SK-N-SH treated with all-trans-retinoic acid at 6 μM for 48 hours (cell line): ENCODE results near the gene PITPNC1.

Experiments
- ATAC-seq: fragments of 200-7000 bp; cut with Tn5 transposase; 3 replicates; pipeline ENCODE4 v1.9.1; 2020; ENCODE audit warnings: mild to moderate bottlenecking, moderate library complexity
- ARNTL ChIP-seq: fragments of 450-650 bp; formaldehyde crosslinking; IDR thresholded peaks from 2 replicates; pipeline ENCODE4 v1.5.0; 2020; ENCODE audit warnings: low read depth, mild to moderate bottlenecking, moderate library complexity, borderline replicate concordance
- BACH2 ChIP-seq: fragments of 250-450 bp; sonication (Bioruptor Pico); IDR thresholded peaks from 2 replicates; pipeline ENCODE4 v1.9.0; 2021; ENCODE audit warnings: mild to moderate bottlenecking, borderline replicate concordance
- CSDC2 ChIP-seq: fragments of 250-450 bp; sonication (Bioruptor Pico); IDR thresholded peaks from 2 replicates; pipeline ENCODE4 v1.5.0; 2020; ENCODE audit warnings: mild to moderate bottlenecking, moderate library complexity
- ESRRG ChIP-seq: fragments of 250-450 bp; sonication (Bioruptor Pico); IDR thresholded peaks from 2 replicates; pipeline ENCODE4 v1.6.1; 2021; ENCODE audit warnings: mild to moderate bottlenecking
- GLIS3 ChIP-seq: fragments of 250-450 bp; sonication (Bioruptor Pico); IDR thresholded peaks from 2 replicates; pipeline ENCODE4 v1.5.0; 2020; ENCODE audit warnings: mild to moderate bottlenecking, moderate library complexity
- ISL1 ChIP-seq: fragments of 250-450 bp; sonication (Bioruptor Pico); IDR thresholded peaks from 2 replicates; pipeline ENCODE4 v2.1.2; 2022; ENCODE audit warnings: mild to moderate bottlenecking, moderate library complexity
- OSR1 ChIP-seq: fragments of 250-450 bp; sonication (Bioruptor Pico); IDR thresholded peaks from 2 replicates; pipeline ENCODE4 v1.8.0; 2022; ENCODE audit warnings: moderate library complexity, mild to moderate bottlenecking, inconsistent platforms
- PPARA ChIP-seq: fragments of 250-450 bp; sonication (Bioruptor Pico); IDR thresholded peaks from 2 replicates; pipeline ENCODE4 v1.5.0; 2020; ENCODE audit warnings: mild to moderate bottlenecking, borderline replicate concordance
- RARB ChIP-seq: fragments of 250-450 bp; sonication (Bioruptor Pico); IDR thresholded peaks from 2 replicates; pipeline ENCODE4 v1.8.0; 2021; ENCODE audit warnings: mild to moderate bottlenecking, moderate library complexity
- SNAI2 ChIP-seq: fragments of 250-450 bp; sonication (Bioruptor Pico); IDR thresholded peaks from 2 replicates; pipeline ENCODE4 v1.5.0; 2020; ENCODE audit warnings: mild to moderate bottlenecking, moderate library complexity
- TCF4 ChIP-seq: fragments of 250-450 bp; sonication (Bioruptor Pico); IDR thresholded peaks from 2 replicates; pipeline ENCODE4 v1.8.0; 2021; ENCODE audit warnings: mild to moderate bottlenecking, moderate library complexity, borderline replicate concordance
- TOX ChIP-seq: fragments of 250-450 bp; sonication (Bioruptor Pico); IDR thresholded peaks from 2 replicates; pipeline ENCODE4 v1.8.0; 2021; ENCODE audit warnings: mild to moderate bottlenecking, moderate library complexity, borderline replicate concordance
- ZC3H10 ChIP-seq: fragments of 250-450 bp; sonication (Bioruptor Pico); IDR thresholded peaks from 2 replicates; pipeline ENCODE4 v1.5.1; 2021; ENCODE audit warnings: mild to moderate bottlenecking, moderate library complexity
- ZFP3 ChIP-seq: fragments of 250-450 bp; sonication (Bioruptor Pico); IDR thresholded peaks from 2 replicates; pipeline ENCODE4 v1.5.0; 2020; ENCODE audit warnings: mild to moderate bottlenecking, moderate library complexity
- ZFP30 ChIP-seq: fragments of 450-650 bp; formaldehyde crosslinking; IDR thresholded peaks from 2 replicates; pipeline ENCODE4 v1.5.0; 2022; ENCODE audit warnings: mild to moderate bottlenecking, moderate library complexity
- ZNF565 ChIP-seq: fragments of 450-650 bp; formaldehyde crosslinking; conservative IDR thresholded peaks from 2 replicates; pipeline ENCODE4 v1.5.0; 2020; ENCODE audit warnings: low read depth, mild to moderate bottlenecking, moderate library complexity
- ZNF70 ChIP-seq: fragments of 450-650 bp; formaldehyde crosslinking; IDR thresholded peaks from 2 replicates; pipeline ENCODE4 v1.5.0; 2020; ENCODE audit warnings: mild to moderate bottlenecking, moderate library complexity
- ZNF8 ChIP-seq: fragments of 450-650 bp; formaldehyde crosslinking; IDR thresholded peaks from 2 replicates; pipeline ENCODE4 v1.5.0; 2020; ENCODE audit warnings: mild to moderate bottlenecking, moderate library complexity
- TF ChIP-seq, protein P1 (sequence below): fragments of 250-450 bp; sonication (Bioruptor Pico); IDR thresholded peaks from 2 replicates; pipeline ENCODE4 v1.5.1; 2020; ENCODE audit warnings: low read depth, mild to moderate bottlenecking, moderate library complexity
- TF ChIP-seq, protein P2 (sequence below): fragments of 250-450 bp; sonication (Bioruptor Pico); IDR thresholded peaks from 2 replicates; pipeline ENCODE4 v1.5.0; 2020; ENCODE audit warnings: mild to moderate bottlenecking, moderate library complexity
- TF ChIP-seq, protein P3 (sequence below): fragments of 250-450 bp; sonication (Bioruptor Pico); IDR thresholded peaks from 2 replicates; pipeline ENCODE4 v1.5.1; 2021; ENCODE audit warnings: mild to moderate bottlenecking, moderate library complexity
- TF ChIP-seq, protein P4 (sequence below): fragments of 250-450 bp; sonication (Bioruptor Pico); IDR thresholded peaks from 2 replicates; pipeline ENCODE4 v1.8.0; 2021; ENCODE audit warnings: low read depth, mild to moderate bottlenecking, moderate library complexity, borderline replicate concordance

Gene PITPNC1

DNA sequence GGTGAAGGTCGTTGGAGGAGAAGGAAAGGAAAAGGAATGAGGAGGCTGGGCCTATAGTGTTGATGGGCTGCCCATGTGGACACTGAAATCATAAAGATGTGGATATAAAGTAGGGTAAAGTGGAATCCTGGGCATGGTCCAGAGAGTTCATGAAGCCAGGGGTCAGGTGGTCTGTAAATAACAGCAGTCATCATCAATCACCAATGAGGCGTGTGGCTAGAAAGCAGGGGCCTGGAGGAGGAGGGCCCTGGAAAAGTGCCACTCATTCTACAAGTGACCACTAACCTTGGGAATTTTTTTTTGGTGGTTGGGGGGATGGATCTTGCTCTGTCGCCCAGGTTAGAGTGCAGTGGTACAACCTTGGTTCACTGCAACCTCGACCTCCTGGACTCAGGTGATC, 225.4 kb downstream of the PITPNC1 start:
- TF ChIP-seq RARB (CRISPR knock-in tag) (no peak), ZFP3 (CRISPR knock-in tag) (no peak), PPARA (CRISPR knock-in tag) (no peak), ZNF70 (CRISPR knock-in tag) (no peak), ISL1 (CRISPR knock-in tag) (no peak), ZC3H10 (CRISPR knock-in tag) (no peak)
- TF ChIP-seq, protein P1, sequence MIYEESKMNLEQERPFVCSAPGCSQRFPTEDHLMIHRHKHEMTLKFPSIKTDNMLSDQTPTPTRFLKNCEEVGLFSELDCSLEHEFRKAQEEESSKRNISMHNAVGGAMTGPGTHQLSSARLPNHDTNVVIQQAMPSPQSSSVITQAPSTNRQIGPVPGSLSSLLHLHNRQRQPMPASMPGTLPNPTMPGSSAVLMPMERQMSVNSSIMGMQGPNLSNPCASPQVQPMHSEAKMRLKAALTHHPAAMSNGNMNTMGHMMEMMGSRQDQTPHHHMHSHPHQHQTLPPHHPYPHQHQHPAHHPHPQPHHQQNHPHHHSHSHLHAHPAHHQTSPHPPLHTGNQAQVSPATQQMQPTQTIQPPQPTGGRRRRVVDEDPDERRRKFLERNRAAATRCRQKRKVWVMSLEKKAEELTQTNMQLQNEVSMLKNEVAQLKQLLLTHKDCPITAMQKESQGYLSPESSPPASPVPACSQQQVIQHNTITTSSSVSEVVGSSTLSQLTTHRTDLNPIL (CRISPR knock-in tag) = no peak
- no peak for ATAC-seq

DNA sequence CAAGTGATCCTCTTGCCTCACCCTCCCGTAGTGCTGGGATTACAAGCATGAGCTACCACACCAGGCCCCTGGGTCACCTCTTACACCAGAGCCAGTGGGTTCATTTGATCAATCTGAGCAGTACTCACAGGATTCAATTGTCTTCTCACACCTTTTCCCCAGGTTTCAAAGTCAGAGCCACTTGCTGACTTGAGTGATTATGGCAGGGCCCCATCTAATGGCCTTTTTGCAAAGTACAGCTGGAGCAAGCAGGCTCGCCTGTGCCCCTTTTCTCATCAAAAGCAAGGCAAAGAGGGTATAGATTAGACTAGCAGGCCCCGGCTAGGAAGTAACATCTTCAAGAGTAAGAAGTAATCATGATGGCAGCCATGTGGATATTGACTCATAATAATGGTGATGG, 225.9 kb downstream of the PITPNC1 start:
- peak; percentile 42 for ATAC-seq
- no peak for TF ChIP-seq SNAI2 (CRISPR knock-in tag)
- TF ChIP-seq, protein P2, sequence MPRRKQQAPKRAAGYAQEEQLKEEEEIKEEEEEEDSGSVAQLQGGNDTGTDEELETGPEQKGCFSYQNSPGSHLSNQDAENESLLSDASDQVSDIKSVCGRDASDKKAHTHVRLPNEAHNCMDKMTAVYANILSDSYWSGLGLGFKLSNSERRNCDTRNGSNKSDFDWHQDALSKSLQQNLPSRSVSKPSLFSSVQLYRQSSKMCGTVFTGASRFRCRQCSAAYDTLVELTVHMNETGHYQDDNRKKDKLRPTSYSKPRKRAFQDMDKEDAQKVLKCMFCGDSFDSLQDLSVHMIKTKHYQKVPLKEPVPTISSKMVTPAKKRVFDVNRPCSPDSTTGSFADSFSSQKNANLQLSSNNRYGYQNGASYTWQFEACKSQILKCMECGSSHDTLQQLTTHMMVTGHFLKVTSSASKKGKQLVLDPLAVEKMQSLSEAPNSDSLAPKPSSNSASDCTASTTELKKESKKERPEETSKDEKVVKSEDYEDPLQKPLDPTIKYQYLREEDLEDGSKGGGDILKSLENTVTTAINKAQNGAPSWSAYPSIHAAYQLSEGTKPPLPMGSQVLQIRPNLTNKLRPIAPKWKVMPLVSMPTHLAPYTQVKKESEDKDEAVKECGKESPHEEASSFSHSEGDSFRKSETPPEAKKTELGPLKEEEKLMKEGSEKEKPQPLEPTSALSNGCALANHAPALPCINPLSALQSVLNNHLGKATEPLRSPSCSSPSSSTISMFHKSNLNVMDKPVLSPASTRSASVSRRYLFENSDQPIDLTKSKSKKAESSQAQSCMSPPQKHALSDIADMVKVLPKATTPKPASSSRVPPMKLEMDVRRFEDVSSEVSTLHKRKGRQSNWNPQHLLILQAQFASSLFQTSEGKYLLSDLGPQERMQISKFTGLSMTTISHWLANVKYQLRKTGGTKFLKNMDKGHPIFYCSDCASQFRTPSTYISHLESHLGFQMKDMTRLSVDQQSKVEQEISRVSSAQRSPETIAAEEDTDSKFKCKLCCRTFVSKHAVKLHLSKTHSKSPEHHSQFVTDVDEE (CRISPR knock-in tag) = no peak
- no peak for TF ChIP-seq TCF4 (CRISPR knock-in tag)
- no peak for TF ChIP-seq ESRRG (CRISPR knock-in tag)
- no peak for TF ChIP-seq GLIS3 (CRISPR knock-in tag)
- no peak for TF ChIP-seq ZNF8
- TF ChIP-seq, protein P3, sequence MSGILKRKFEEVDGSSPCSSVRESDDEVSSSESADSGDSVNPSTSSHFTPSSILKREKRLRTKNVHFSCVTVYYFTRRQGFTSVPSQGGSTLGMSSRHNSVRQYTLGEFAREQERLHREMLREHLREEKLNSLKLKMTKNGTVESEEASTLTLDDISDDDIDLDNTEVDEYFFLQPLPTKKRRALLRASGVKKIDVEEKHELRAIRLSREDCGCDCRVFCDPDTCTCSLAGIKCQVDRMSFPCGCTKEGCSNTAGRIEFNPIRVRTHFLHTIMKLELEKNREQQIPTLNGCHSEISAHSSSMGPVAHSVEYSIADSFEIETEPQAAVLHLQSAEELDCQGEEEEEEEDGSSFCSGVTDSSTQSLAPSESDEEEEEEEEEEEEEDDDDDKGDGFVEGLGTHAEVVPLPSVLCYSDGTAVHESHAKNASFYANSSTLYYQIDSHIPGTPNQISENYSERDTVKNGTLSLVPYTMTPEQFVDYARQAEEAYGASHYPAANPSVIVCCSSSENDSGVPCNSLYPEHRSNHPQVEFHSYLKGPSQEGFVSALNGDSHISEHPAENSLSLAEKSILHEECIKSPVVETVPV (CRISPR knock-in tag) = no peak
- TF ChIP-seq TOX = no peak
- TF ChIP-seq ISL1 (CRISPR knock-in tag) = no peak
- TF ChIP-seq CSDC2 (CRISPR knock-in tag) = no peak
- no peak for TF ChIP-seq BACH2 (CRISPR knock-in tag)
- TF ChIP-seq ZNF70 (CRISPR knock-in tag) = no peak
- TF ChIP-seq OSR1 (CRISPR knock-in tag) = no peak

DNA sequence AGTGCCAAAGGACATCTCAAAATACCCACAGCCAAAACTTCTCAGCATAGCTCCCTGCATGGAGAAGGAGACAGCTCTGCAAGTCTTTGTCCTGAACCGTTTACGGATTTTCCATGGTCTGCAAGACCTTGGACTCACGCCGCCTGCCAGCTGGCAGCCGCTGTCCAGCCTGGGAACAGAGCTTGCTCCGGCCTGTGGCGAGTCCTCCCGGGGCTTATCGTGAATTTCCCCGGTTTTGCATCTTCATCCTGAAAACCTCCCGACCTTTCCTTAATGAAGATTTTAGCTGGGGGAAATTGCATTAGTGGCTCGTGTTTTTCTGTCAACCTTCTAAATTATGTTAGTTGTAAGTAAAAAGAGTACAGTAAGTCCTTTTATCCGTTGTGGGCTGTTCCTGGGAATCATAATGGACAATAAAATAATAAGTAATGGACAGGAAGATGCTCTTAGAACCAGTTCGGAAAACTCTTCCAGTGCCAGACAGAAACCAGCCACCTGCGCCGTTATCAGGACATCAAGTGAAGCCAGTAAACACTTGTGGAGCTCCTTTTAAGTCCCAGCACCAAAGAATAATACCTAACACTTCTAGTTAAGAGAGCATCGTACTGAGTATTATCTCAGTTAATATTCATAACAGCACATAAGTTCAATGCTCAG, 228.3 kb downstream of the PITPNC1 start:
- ATAC-seq = no peak
- TF ChIP-seq ESRRG (CRISPR knock-in tag) (0 out of 2 replicates have a peak, but pooled peaks have one; percentile 38), ARNTL (no peak), ZNF565 (0 out of 2 replicates have a peak, but pooled peaks have one; percentile 8), PPARA (CRISPR knock-in tag) (no peak), RARB (CRISPR knock-in tag) (no peak), ISL1 (CRISPR knock-in tag) (peak; percentile 53), OSR1 (CRISPR knock-in tag) (no peak), GLIS3 (CRISPR knock-in tag) (no peak), ZFP3 (CRISPR knock-in tag) (peak; percentile 62; the same call in 1 of the 2 replicates), ZFP30 (CRISPR knock-in tag) (no peak), CSDC2 (CRISPR knock-in tag) (0 out of 2 replicates have a peak, but pooled peaks have one; percentile 32), ZNF70 (CRISPR knock-in tag) (no peak)
- TF ChIP-seq, protein P1 (CRISPR knock-in tag) = no peak
- TF ChIP-seq, protein P3 (CRISPR knock-in tag) = no peak
- TF ChIP-seq, protein P2 (CRISPR knock-in tag) = no peak
- TF ChIP-seq, protein P4, sequence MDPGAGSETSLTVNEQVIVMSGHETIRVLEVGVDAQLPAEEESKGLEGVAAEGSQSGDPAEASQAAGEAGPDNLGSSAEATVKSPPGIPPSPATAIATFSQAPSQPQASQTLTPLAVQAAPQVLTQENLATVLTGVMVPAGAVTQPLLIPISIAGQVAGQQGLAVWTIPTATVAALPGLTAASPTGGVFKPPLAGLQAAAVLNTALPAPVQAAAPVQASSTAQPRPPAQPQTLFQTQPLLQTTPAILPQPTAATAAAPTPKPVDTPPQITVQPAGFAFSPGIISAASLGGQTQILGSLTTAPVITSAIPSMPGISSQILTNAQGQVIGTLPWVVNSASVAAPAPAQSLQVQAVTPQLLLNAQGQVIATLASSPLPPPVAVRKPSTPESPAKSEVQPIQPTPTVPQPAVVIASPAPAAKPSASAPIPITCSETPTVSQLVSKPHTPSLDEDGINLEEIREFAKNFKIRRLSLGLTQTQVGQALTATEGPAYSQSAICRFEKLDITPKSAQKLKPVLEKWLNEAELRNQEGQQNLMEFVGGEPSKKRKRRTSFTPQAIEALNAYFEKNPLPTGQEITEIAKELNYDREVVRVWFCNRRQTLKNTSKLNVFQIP = no peak
